ENCODE data around the gene COX19.

DNA sequence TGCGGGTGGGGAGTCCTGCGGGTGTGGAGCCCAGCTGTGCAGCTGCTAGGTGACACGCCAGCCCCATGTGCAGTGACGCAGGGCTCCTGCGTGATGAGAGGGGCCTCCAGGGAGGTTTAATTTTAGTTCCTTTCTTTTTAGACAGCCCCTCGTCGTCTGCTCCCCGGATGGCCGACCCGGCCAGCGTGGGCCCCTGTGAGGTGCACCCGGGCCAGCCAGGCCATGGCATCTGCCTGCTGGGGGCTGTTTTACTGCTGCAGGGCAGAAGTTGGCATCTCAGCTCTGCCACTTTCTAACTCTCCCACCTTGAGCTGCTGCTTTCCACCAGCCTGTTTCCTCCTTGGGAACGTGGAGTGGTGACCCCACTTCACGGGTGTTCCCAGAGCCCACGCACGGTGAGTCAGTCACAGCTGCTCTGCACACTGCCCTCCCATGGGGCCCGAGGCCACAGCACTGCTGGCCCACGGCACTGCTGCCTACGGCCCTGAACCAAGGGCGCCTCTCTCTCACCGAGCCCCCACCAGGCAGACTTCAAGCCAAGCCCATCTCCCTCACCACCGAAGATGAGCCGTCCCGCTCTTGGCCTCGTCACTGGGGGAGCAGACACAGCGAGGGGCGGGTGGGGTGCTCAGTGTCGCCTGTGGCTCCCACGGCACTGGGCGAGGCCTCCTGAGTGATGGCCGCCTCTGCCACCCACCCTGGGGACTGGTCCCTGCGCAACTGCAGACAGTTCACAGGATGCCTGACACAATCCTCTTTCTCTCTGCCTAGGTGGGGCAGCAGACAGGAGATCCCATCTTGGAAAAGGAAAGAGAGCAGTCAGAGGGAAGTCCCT lies 28.9 kb upstream of the COX19 start:
- TF ChIP-seq CTCF (IDR thresholded peaks at IDR 0.05; ENCODE audit: borderline replicate concordance, extremely low read depth, low read length, poor library complexity, severe bottlenecking) (no peak), EZH2 (IDR thresholded peaks at IDR 0.05; ENCODE audit: borderline replicate concordance, low read depth, low read length, severe bottlenecking) (no peak)
